PC-9 (cell line): Measurements from ENCODE around the gene PLCH2. TPM values are rescaled to one million over a fixed set of nuclear protein-coding genes. Genes with fewer than 3 reads are reported as not detected.

Source experiments
- BruUV-seq: library from RNA; stranded (reverse); fragments of 400-500 nt; replicated peaks from 2 replicates; lab custom pipeline; 2021; lab: Mats Ljungman, UMichigan
- CTCF ChIA-PET: fragments of 300-600 bp; sonication (Branson Sonifier 250); formaldehyde crosslinking; loops from one replicate; lab custom pipeline; 2022; ENCODE audit warnings: antibody characterized with exemption; lab: Charles Lee
- POLR2A ChIA-PET: fragments of 300-600 bp; sonication (Branson Sonifier 250); formaldehyde crosslinking; loops from one replicate; lab custom pipeline; 2022; ENCODE audit warnings: antibody characterized with exemption; ENCODE audit not compliant: unreplicated experiment; lab: Charles Lee
- DNase-seq, 2 experiments: peaks; one replicate each; pipeline versions ENCODE4 v3.0.0 to v3.0.0-alpha.2; 2015 to 2022; ENCODE audit warnings: mixed read lengths in 1 of 2
- H2AFZ ChIP-seq: fragments of 200-600 bp; sonication (generic); 2 replicates; pipeline ENCODE4 v1.8.1; 2017; ENCODE audit warnings: antibody characterized with exemption
- H3F3A ChIP-seq: fragments of 200-600 bp; sonication (generic); 2 replicates; pipeline ENCODE4 v1.8.1; 2017; ENCODE audit warnings: antibody characterized with exemption, mild to moderate bottlenecking, low read depth; ENCODE audit not compliant: insufficient read depth
- H3K27ac ChIP-seq: fragments of 200-600 bp; sonication (generic); 2 replicates; pipeline ENCODE4 v1.6.1; 2016; ENCODE audit warnings: mixed run types
- H3K27me3 ChIP-seq: fragments of 200-600 bp; sonication (generic); 2 replicates; pipeline ENCODE4 v1.6.1; 2016; ENCODE audit warnings: low read depth, mixed run types; ENCODE audit not compliant: insufficient read depth
- H3K36me3 ChIP-seq: fragments of 200-600 bp; sonication (generic); 2 replicates; pipeline ENCODE4 v1.6.1; 2016; ENCODE audit warnings: low read depth, mixed run types
- H3K4me1 ChIP-seq: fragments of 200-600 bp; sonication (generic); replicated peaks from 2 replicates; pipeline ENCODE4 v1.6.1; 2016; ENCODE audit warnings: mixed run types; ENCODE audit not compliant: insufficient read depth
- H3K4me2 ChIP-seq: fragments of 200-600 bp; sonication (generic); 2 replicates; pipeline ENCODE4 v1.6.1; 2017; ENCODE audit warnings: mixed run types
- H3K4me3 ChIP-seq: fragments of 200-600 bp; sonication (generic); 2 replicates; pipeline ENCODE4 v1.6.1; 2016; ENCODE audit warnings: mixed run types
- H3K79me2 ChIP-seq: fragments of 200-600 bp; sonication (generic); 2 replicates; pipeline ENCODE4 v1.6.1; 2017; ENCODE audit warnings: low read depth, mixed run types
- H3K9me2 ChIP-seq: fragments of 200-600 bp; sonication (generic); 2 replicates; pipeline ENCODE4 v1.8.1; 2017; ENCODE audit warnings: mild to moderate bottlenecking; ENCODE audit not compliant: insufficient read depth
- H3K9me3 ChIP-seq: fragments of 200-600 bp; sonication (generic); 2 replicates; pipeline ENCODE4 v1.8.1; 2016; ENCODE audit warnings: low read depth; ENCODE audit not compliant: insufficient read depth
- H4K20me1 ChIP-seq: fragments of 200-600 bp; sonication (generic); 2 replicates; pipeline ENCODE4 v1.8.1; 2017; ENCODE audit not compliant: insufficient read depth
- CTCF ChIP-seq: fragments of 200-600 bp; sonication (generic); conservative IDR thresholded peaks from 2 replicates; pipeline ENCODE4 v1.6.1; 2017; ENCODE audit warnings: mixed run types, antibody characterized with exemption, mild to moderate bottlenecking, moderate library complexity
- EZH2 ChIP-seq: fragments of 200-600 bp; sonication (generic); IDR thresholded peaks from 2 replicates; pipeline ENCODE4 v1.8.0; 2017; ENCODE audit warnings: antibody characterized with exemption, low read depth
- intact Hi-C: fragments of 100-400 bp; cut with micrococcal nuclease; formaldehyde crosslinking; loops from one replicate; pipeline ENCODE4 v1.10.0; 2022; ENCODE audit not compliant: unreplicated experiment
- total RNA-seq: library from RNA; stranded (reverse); gene quantifications from 2 replicates; pipeline ENCODE4 v1.2.3, GENCODE V29; 2021

PLCH2 gene
- total RNA-seq, 1 experiment from 2014 or later = 0.98 TPM

- Histone ChIP-seq H4K20me1 (peaks cover 5% of the 10 kb centered on the region; the same call in 1 of the 2 replicates), H3K9me2 (no peaks in the 10 kb centered on the region), H3K4me1 (no peaks in the 10 kb centered on the region), H3K9me3 (no peaks in the 10 kb centered on the region), H3K4me2 (no peak overlapping the region), H3K36me3 (no peaks in the 10 kb centered on the region), H3K27ac (no peak overlapping the region), H3F3A (peaks cover 6% of the 10 kb centered on the region; the same call in 1 of the 2 replicates), H3K27me3 (peaks cover 73% of the 10 kb centered on the region), H3K79me2 (no peaks in the 10 kb centered on the region), H3K4me3 (no peak overlapping the region), H2AFZ (no peak overlapping the region)
- no TSS peak for BruUV-seq
- intact Hi-C loops = no loop called here
- no peak for TF ChIP-seq EZH2
- no peak for TF ChIP-seq CTCF
- no peak for DNase-seq
- POLR2A ChIA-PET = no interaction called here
- CTCF ChIA-PET = no interaction called here
Measured at GRCh38 chr1:2466270-2466665, 9.8 kb upstream of the PLCH2 start.

- Histone ChIP-seq H3K79me2 (no peaks in the 10 kb centered on the region), H3F3A (peaks cover 6% of the 10 kb centered on the region; the same call in 1 of the 2 replicates), H3K27ac (no peak overlapping the region), H3K4me3 (no peak overlapping the region), H3K9me2 (no peaks in the 10 kb centered on the region), H4K20me1 (peaks cover 5% of the 10 kb centered on the region; the same call in 1 of the 2 replicates), H3K4me1 (no peaks in the 10 kb centered on the region), H3K27me3 (peaks cover 80% of the 10 kb centered on the region), H3K9me3 (no peaks in the 10 kb centered on the region), H3K4me2 (peak overlapping the region; percentile 16; the same call in 1 of the 2 replicates), H3K36me3 (no peaks in the 10 kb centered on the region), H2AFZ (no peak overlapping the region)
- ChIA-PET CTCF (no interaction called here), POLR2A (no interaction called here)
- no peak for DNase-seq
- no TSS peak for BruUV-seq
- intact Hi-C loops = no loop called here
- TF ChIP-seq CTCF (no peak), EZH2 (no peak)
Measured at GRCh38 chr1:2466958-2467554, 9.0 kb upstream of the PLCH2 start.

GRCh38 chr1:2468041-2468472, 8.0 kb upstream of the PLCH2 start:
- POLR2A ChIA-PET = no interaction called here
- TF ChIP-seq CTCF (no peak), EZH2 (no peak)
- Histone ChIP-seq H4K20me1 (peaks cover 5% of the 10 kb centered on the region; the same call in 1 of the 2 replicates), H3K4me1 (no peaks in the 10 kb centered on the region), H3K9me2 (no peaks in the 10 kb centered on the region), H3K4me2 (no peak overlapping the region), H3K36me3 (no peaks in the 10 kb centered on the region), H3F3A (peaks cover 6% of the 10 kb centered on the region; the same call in 1 of the 2 replicates), H3K9me3 (no peaks in the 10 kb centered on the region), H3K27ac (no peak overlapping the region), H3K79me2 (no peaks in the 10 kb centered on the region), H2AFZ (no peak overlapping the region), H3K27me3 (peaks cover 82% of the 10 kb centered on the region), H3K4me3 (no peak overlapping the region)
- no TSS peak for BruUV-seq
- intact Hi-C loops = no loop called here
- CTCF ChIA-PET = no interaction called here
- DNase-seq = peak in 1 of 2 experiments; percentile 34
